ENCODE results near the gene INTS12. TPM values are rescaled to one million over a fixed set of nuclear protein-coding genes. Genes with fewer than 3 reads are reported as not detected.

Gene INTS12
- total and polyA plus RNA-seq, 2 of the 8 experiments (the other 6 are each of a cell fraction or from before 2014, with no cell fraction given): 12.3 to 14.1 TPM

- Histone ChIP-seq H3K27ac (ENCODE audit: low read depth, low read length) (no peak overlapping the region; the same call in 1 of the 2 replicates), H3K23me2 (ENCODE audit: low read depth, low read length) (peaks cover 2% of the 10 kb centered on the region), H3K23ac (ENCODE audit: insufficient read length) (no peak overlapping the region), H2BK120ac (replicated peaks; ENCODE audit: low read depth, low read length) (no peak overlapping the region), H2BK12ac (ENCODE audit: low read depth, low read length) (no peak overlapping the region), H2AK5ac (ENCODE audit: low read depth, low read length) (no peak overlapping the region), H3K79me2 (ENCODE audit: control insufficient read depth in 1 of 2, insufficient read depth in 2 of 2, low read length in 2 of 2) (peaks cover 0 to 44% of the 10 kb centered on the region in 2 experiments; a peak in 3 of 4 replicates), H3K36me3 (ENCODE audit: control insufficient read depth in 2 of 4, insufficient read depth in 4 of 4, low read length in 3 of 4) (no peaks in the 10 kb centered on the region; a peak in 1 of 8 replicates), H2BK5ac (ENCODE audit: low read depth, low read length) (no peak overlapping the region), H3K27me3 (replicated peaks in 1 of 4; ENCODE audit: control insufficient read depth in 3 of 4, extremely low read depth in 1 of 4, insufficient read depth in 3 of 4, low read length in 3 of 4) (no peaks in the 10 kb centered on the region), H3K56ac (replicated peaks; ENCODE audit: insufficient read length, low read depth, low read length) (no peak overlapping the region), H3K18ac (ENCODE audit: extremely low read depth, low read length) (no peak overlapping the region), H4K91ac (replicated peaks; ENCODE audit: insufficient read length, low read length) (no peak overlapping the region), H3K4me1 (replicated peaks in 1 of 4; ENCODE audit: control insufficient read depth in 3 of 4, insufficient read depth in 4 of 4, low read length in 3 of 4) (0 out of 7 replicates have a peak, but pooled peaks cover 0 to 2% (median under 1%) of the 10 kb centered on the region in 4 experiments), H4K5ac (ENCODE audit: insufficient read length, low read depth, low read length) (no peak overlapping the region), H3K9me3 (ENCODE audit: insufficient read depth in 2 of 2, low read depth in 1 of 2, low read length in 1 of 2) (no peaks in the 10 kb centered on the region), H4K8ac (ENCODE audit: extremely low read depth, insufficient read depth, low read length) (no peak overlapping the region), H2BK20ac (ENCODE audit: low read length) (no peak overlapping the region), H4K20me1 (replicated peaks in 1 of 2; ENCODE audit: control insufficient read depth in 1 of 2, insufficient read depth in 2 of 2, low read length in 2 of 2) (peaks cover 0 to 6% of the 10 kb centered on the region in 2 experiments), H3K4ac (replicated peaks; ENCODE audit: insufficient read length, low read depth, low read length) (no peak overlapping the region), H2BK15ac (ENCODE audit: low read length) (no peak overlapping the region), H3K4me3 (ENCODE audit: extremely low read depth in 1 of 4, insufficient read depth in 2 of 4, low read depth in 3 of 4, low read length in 4 of 4) (peak overlapping the region; percentile 89 to 93 (median 92)), H3K9ac (replicated peaks in 1 of 4; ENCODE audit: extremely low read depth in 1 of 4, low read depth in 3 of 4, low read length in 3 of 4) (peak overlapping the region; percentile 50 to 91 (median 84)), H2AFZ (ENCODE audit: low read length) (peak overlapping the region; percentile 85), H3K4me2 (ENCODE audit: insufficient read depth in 1 of 2, low read depth in 2 of 2, low read length in 2 of 2) (peak overlapping the region; percentile 70 to 78), H3K79me1 (ENCODE audit: low read depth, low read length) (0 out of 2 replicates have a peak, but pooled peaks cover 3% of the 10 kb centered on the region), H3K14ac (ENCODE audit: insufficient read length) (no peak overlapping the region)
- ChIA-PET CTCF (ENCODE audit: partially characterized antibody) (no interaction called here), POLR2A (ENCODE audit: partially characterized antibody) (interaction anchor here (0.9 to 1.2 kb wide), 2 partner anchors 9 to 59 kb away, joined by 5 read pairs; no protein-coding TSS in a partner anchor)
- no peak for DNase-seq (ENCODE audit: low read depth in 1 of 2, low spot score in 2 of 2)
- 45% methylated on average over 7 of the region's 7 CpGs; no CpG with 5 or more reads in 1 of the 2 experiments for WGBS, 2 experiments (ENCODE audit: extremely low coverage in 1 of 2, insufficient coverage in 1 of 2, insufficient read length in 1 of 2, insufficient replicate concordance in 2 of 2, low coverage in 1 of 2, low lambda C conversion rate in 2 of 2, missing lambda C conversion rate in 1 of 2)
- no peak for FAIRE-seq
- TF ChIP-seq JUND (IDR thresholded peaks at IDR 0.05; ENCODE audit: low read length) (no peak), EGR1 (IDR thresholded peaks at IDR 0.05; ENCODE audit: borderline replicate concordance, low read depth, low read length) (no peak), NANOG (IDR thresholded peaks at IDR 0.05; ENCODE audit: insufficient read depth, low read depth, low read length, poor library complexity, severe bottlenecking) (no peak), NRF1 (IDR thresholded peaks at IDR 0.05; ENCODE audit: low read depth, low read length) (no peak), CREB1 (IDR thresholded peaks at IDR 0.05) (no peak), TAF1 (IDR thresholded peaks at IDR 0.05; ENCODE audit: low read depth, low read length) (no peak), SIX5 (IDR thresholded peaks at IDR 0.05; ENCODE audit: low read depth, low read length) (no peak), POU5F1 (IDR thresholded peaks at IDR 0.05; ENCODE audit: low read depth, low read length) (no peak), HDAC2 (IDR thresholded peaks at IDR 0.05; ENCODE audit: borderline replicate concordance in 1 of 2, low read depth in 2 of 2, low read length in 2 of 2) (no peak), RBBP5 (IDR thresholded peaks at IDR 0.05; ENCODE audit: borderline replicate concordance, low read depth, low read length) (no peak), YY1 (IDR thresholded peaks at IDR 0.05; ENCODE audit: low read depth, low read length) (no peak), GABPA (IDR thresholded peaks at IDR 0.05; ENCODE audit: borderline replicate concordance, insufficient read depth, low read length) (no peak), KDM1A (IDR thresholded peaks at IDR 0.05; ENCODE audit: borderline replicate concordance, low read length) (no peak), EP300 (IDR thresholded peaks at IDR 0.05; ENCODE audit: borderline replicate concordance in 1 of 2, low read depth in 2 of 2, low read length in 2 of 2) (no peak)
Measured at GRCh38 chr4:105707782-105708180, 708 bp downstream of the INTS12 start.
